Measurements from ENCODE around the gene FARP1.

The FARP1 gene

DNA sequence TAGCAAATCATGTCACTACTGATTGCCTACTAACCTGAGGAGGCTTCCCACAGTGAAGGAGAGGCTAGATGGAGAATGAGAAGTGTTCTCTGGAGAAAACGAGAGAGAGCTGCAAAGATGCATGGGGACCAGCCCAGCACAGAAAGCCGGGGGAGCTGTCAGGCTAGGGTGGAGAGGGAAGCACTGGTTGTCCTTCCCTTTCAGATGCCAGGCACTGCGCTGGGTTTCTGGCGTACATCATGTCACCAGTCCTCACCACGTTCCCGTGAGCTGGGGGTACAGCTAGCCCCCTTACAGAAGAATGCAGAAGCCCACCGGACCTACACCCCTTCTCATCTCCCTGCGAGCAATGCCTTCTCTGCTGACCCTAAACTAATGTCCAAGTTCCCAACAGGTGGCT, 348.0 kb downstream of the FARP1 start:
- no peak for DNase-seq

DNA sequence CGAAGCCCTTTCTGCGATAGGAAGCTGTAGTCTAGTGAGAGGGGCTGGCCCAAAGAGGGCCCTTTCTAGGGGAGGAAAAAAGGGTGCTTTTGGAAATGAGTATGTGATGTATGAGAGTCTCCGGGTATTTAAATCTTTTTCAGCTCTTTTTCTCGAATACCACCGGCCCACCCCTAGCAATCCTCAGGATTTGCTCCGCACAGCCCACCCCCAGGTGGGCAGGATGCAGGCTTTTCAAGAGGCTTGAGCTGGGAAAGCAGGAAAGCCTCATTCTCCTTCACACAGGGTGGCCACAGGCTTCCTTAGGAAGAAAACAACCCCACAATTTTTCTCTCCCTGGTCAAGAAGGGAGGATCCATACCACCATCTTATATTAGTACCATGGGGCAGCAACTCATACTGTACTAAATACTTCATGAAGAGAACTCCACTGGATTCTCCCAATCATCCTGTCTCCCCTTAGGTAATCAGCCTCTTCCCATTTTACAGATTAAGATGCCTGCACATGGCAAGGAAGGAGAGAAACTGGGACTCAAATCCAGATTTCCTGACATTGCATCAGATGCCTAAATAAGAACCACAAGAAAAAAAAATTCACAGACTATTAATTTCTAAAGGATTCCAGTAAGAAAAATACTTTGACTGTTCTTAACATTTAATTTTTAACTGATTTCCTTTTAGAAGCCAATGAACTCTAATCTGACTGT, 349.6 kb downstream of the FARP1 start:
- no peak for DNase-seq

DNA sequence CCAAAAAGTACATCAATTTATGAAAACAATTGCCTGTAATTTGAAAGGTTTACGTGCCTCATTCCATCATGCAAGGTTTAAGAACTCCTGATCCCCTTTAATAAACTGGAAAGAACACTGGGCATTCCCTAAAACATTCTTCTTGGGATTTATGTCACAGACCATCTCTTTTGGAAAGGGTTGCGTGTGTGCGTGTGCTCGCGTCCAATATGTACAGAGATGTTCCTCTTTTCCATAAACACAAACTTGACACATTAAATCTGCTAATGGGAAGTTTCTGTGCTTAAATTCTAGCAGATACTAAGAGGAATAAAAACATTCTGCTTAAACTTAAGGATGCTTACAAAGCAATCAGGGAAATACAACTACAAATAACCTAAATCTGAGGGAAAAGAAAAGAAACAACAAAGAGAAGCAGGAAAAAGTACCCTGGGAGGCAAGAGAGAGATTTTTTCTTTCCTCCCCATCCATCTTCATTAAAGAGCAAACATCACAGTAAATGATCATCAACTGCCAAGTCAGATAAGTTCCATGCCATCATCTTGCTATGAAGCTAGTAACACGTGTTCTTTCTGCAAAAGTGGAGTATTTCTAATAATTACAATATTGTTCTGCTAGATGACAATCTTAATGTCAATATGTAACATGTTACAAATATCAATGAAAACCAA, 350.3 kb downstream of the FARP1 start:
- no peak for DNase-seq

DNA sequence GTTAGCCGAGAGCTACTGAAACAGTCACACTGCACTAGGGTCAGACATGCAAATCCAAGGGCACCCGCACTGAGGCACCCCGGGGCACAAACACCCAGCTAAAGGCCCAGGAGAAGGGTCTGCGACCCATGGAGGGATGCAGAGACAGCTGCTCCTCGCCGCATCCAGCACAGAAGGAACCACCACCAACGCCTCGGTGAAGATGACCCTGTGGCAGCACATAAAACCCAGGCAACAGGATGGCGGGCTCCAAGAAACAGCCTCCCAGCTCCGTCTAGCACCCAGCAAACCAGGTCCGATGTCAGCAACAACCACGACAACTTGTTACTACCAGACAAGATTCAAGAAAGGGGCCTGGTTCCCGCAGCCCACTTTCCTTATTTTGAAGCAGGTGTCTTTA, 351.9 kb downstream of the FARP1 start:
- DNase-seq: no peak

DNA sequence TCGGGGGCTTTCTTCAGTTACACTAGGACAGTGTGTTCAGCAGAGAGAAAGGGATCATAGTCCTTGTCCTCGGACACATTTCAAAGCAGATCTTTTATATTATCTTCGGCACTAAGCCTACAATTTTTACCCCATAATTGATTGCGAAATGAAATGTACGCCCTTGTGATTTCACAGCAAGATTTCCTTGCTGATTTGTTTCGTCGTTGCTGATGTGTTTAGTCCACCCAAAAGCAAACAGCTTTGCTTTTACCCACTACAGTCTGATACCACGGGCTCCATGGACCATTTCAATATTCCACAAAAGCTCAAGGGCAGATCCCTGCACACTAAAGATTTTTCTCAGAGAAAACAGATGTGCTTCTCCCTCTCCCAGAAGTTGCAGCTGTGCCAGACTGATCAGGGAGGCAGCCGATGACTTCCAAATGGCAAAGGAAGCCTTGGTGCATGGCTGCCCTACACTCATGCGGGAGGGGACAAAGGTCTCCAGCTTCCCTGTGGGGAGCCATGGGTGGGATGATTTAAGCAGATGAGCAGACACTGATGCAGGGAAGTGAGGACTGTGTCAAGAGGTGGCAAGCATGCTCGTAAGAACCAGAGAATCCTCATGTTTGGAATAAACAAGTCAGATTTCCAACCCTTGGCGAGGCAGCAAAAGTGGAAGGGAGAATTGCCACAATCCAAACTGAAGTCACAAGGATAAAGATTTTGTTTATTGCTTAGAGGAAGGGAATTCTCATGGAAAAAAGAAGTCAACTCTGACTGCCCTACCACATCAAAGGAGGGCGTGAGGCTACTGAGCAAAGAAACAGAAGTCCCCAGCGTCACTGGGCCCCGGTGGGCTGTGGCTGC, 353.0 kb downstream of the FARP1 start:
- no peak for DNase-seq

DNA sequence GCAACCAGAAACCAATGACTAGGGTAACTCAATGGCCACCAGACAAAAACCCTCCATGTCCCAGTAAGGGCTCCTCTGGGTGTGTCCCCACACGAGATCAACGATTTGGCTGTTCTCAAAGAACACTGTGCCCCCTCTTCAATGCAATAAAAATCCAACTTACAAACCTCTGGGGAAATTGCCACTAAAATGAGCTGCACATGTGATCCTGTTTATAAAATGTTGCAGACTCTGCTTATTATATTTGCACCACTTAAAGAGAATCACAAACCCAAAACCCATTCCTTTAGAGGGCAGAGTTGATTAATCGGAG, 353.5 kb downstream of the FARP1 start:
- DNase-seq: no peak

DNA sequence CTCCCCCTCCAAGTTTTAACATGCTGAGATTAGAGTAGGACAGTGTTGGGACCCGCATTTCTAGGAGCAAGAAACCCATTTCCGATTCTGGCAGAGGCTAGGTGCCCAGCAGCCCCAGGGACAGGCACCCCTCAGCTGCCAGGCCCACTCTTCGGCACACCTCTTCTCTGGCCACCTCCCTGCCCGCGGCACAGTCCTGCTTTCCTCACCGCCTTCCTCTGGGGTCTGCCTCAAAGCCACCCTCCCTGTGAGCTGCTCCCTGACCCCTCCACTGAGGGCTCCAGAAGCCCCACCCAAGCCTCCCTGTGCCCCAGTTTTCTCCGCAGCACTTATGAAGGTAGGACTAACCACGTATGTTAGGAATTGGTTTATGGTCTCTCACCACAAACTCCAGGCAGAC, 354.1 kb downstream of the FARP1 start:
- DNase-seq: no peak

DNA sequence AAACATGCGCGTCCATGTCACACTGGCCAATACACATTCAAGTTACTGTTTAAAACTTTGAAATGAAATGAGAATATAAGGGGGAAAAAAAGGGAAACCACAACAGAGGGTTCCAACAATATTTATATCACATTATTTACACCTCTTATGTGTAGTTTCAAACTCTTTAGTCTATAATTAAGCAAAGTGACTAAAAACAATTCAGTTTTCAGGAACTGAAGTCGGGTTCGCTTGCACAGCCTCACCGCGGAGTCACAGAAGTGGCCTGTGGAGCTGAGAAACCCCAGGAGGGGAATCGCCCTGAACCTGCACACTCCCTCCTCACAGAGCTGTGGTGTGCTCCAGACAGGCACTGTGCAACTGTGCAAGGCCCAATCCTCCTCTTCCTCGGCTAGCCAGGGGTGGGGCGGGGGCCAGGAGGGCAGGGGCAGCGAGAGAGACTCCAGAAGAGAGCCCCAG, 358.1 kb downstream of the FARP1 start:
- no peak for DNase-seq

DNA sequence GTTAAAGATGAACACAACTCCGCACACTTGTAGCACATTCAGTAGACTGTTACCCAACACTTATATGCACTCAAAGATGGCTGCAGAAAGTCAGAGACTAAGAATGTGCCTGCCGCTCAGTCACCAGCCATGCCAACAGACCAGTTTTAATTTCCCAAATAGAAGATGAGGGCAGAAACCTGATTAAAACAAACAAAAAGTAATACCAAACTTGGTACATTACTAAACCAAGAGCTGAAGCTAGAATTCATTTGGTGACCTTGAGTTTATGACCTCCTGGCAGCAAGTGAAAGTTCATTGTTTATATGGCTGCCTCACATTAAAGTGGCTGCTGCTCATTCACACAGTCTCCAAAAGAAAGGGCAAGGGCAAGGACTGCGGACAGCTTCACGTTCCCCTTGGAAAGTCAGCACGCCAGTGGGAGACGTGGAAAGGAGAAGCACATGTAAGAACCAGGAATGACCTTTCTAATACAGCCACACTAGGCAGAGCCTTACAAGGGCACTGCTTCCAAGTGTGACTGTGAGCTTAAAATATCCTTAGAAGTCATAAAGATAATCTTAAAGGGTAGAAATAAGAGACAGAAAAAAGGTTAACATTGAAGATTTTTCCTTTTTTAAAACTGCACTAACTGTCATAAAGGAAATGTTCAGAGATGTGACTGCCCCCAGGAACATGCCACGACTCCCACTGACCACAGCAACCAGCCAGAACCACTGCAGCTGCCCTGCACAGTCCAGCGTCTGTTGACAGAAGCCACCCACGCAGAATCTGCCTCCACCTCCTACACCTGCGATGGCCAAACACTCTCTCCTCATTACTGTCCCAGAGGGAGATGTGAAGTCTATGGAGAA, 360.5 kb downstream of the FARP1 start:
- DNase-seq: no peak

DNA sequence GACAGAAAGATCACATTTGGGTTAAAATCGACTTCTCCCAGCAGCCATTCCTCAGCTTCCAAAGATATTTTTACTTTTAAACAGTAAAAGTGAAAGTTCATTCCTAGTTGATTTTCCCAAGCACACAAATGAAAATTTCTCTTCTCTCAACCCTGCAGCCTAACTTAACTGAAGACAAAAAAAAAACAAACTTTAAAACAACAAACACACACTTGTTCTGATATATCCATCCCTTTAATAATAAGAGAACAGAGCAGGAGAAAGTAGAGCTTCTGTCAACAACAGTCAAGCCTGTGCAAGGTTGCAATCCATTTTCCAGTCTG, 361.1 kb downstream of the FARP1 start:
- DNase-seq: no peak

DNA sequence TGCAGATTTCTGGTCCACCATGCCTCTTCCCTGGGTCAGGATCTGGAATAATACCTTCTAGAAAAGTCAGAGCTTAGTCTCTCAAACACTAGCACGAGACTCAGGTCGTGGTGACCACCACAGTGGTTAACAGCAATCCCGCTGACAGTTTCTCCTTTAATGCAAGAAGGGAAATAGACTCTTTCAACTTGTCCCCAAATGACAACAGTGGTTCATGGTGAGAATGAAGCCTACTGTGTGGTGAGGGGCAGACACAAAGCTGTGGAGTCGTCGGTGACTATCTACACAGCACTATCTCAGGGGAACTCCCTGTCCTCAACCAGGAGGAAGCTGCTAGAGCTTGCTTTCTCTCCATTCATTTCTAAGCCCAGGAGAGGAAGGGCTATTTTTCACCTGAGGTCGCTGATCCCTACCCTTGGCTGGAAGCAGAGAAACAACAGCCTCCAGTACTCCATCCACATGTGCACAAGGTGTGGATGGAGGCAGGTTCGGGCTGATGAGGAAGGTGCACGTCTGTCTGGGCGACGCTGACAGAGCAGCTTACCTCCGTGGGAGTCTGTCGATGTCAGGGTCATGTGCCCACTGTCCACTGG, 361.6 kb downstream of the FARP1 start:
- peak in 1 of 2 donors; percentile 33 for DNase-seq

All from CD4-positive, alpha-beta T cell treated with Interleukin-4 for 1 hour (primary cell).